HEK293 (cell line): ENCODE measurements around the gene PER1.

Source experiments
- CTCF ChIA-PET: fragments of 350-600 bp; formaldehyde crosslinking; extraction: SDS; loops from one replicate; lab custom pipeline; 2021; ENCODE audit warnings: antibody characterized with exemption; lab: Yijun Ruan, JAX
- POLR2A ChIA-PET: fragments of 300-600 bp; formaldehyde crosslinking; extraction: SDS; loops from one replicate; lab custom pipeline; 2020; ENCODE audit warnings: antibody characterized with exemption, inconsistent platforms; lab: Yijun Ruan, JAX
- H3K27ac ChIP-seq: fragments of 200-500 bp; sonication (Bioruptor generic); 2 replicates; pipeline ENCODE4 v1.5.1; 2014; ENCODE audit warnings: low read depth, low read length, control low read depth, inconsistent platforms; ENCODE audit errors: extremely low read depth
- H3K36me3 ChIP-seq, 2 experiments: fragments of 200-500 bp in 1 of 2; sonication (Bioruptor generic) in 1 of 2; 1 replicate in 1 of 2; 2 replicates in 1 of 2; pipeline ENCODE4 v1.5.1; 2014 to 2017; ENCODE audit warnings: inconsistent platforms in 2 of 2, low read length in 2 of 2; ENCODE audit not compliant: control insufficient read depth in 2 of 2, insufficient read depth in 1 of 2
- H3K4me1 ChIP-seq: fragments of 200-500 bp; sonication (Bioruptor generic); 2 replicates; pipeline ENCODE4 v1.5.1; 2014; ENCODE audit warnings: mild to moderate bottlenecking, low read length, inconsistent platforms; ENCODE audit not compliant: control insufficient read depth, insufficient read depth
- H3K4me3 ChIP-seq: 2 replicates; pipeline ENCODE4 v1.5.1; 2011; ENCODE audit warnings: low read depth, mild to moderate bottlenecking, control low read depth, low read length, moderate library complexity
- H3K9me3 ChIP-seq: fragments of 200-500 bp; sonication (Bioruptor generic); 2 replicates; pipeline ENCODE4 v1.5.1; 2014; ENCODE audit warnings: low read depth, low read length, inconsistent platforms; ENCODE audit not compliant: control insufficient read depth, insufficient read depth
- EGR2 ChIP-seq: fragments of 450-650 bp; formaldehyde crosslinking; IDR thresholded peaks from 2 replicates; pipeline ENCODE4 v1.5.1; 2016; ENCODE audit warnings: low read depth, missing biosample characterization, missing genetic modification characterization
- GFI1B ChIP-seq: fragments of 450-650 bp; formaldehyde crosslinking; IDR thresholded peaks from 2 replicates; pipeline ENCODE4 v1.5.1; 2016; ENCODE audit warnings: missing biosample characterization, missing genetic modification characterization
- GLI4 ChIP-seq: fragments of 450-650 bp; formaldehyde crosslinking; IDR thresholded peaks from 2 replicates; pipeline ENCODE4 v1.5.1; 2016; ENCODE audit warnings: missing biosample characterization, missing genetic modification characterization
- KLF1 ChIP-seq: fragments of 450-650 bp; formaldehyde crosslinking; IDR thresholded peaks from 2 replicates; pipeline ENCODE4 v1.5.1; 2016; ENCODE audit warnings: missing biosample characterization, missing genetic modification characterization
- REST ChIP-seq: fragments of 450-650 bp; formaldehyde crosslinking; IDR thresholded peaks from 2 replicates; pipeline ENCODE4 v1.5.1; 2016; ENCODE audit warnings: missing biosample characterization, missing genetic modification characterization
- TRIM28 ChIP-seq: IDR thresholded peaks from 2 replicates; pipeline ENCODE4 v1.6.1; 2011; ENCODE audit warnings: low read length, control low read depth, borderline replicate concordance
- TSHZ1 ChIP-seq: fragments of 450-650 bp; formaldehyde crosslinking; IDR thresholded peaks from 2 replicates; pipeline ENCODE4 v1.5.1; 2016; ENCODE audit warnings: missing biosample characterization, missing genetic modification characterization, borderline replicate concordance
- YY1 ChIP-seq: fragments of 450-650 bp; formaldehyde crosslinking; IDR thresholded peaks from 2 replicates; pipeline ENCODE4 v1.5.1; 2018; ENCODE audit warnings: missing biosample characterization, missing genetic modification characterization
- ZBTB49 ChIP-seq: fragments of 450-650 bp; formaldehyde crosslinking; IDR thresholded peaks from 2 replicates; pipeline ENCODE4 v1.5.1; 2016; ENCODE audit warnings: missing biosample characterization, missing genetic modification characterization, low read depth
- ZFP3 ChIP-seq: fragments of 450-650 bp; formaldehyde crosslinking; IDR thresholded peaks from 2 replicates; pipeline ENCODE4 v1.5.1; 2016; ENCODE audit warnings: low read depth, missing biosample characterization, missing genetic modification characterization
- ZNF19 ChIP-seq: fragments of 450-650 bp; formaldehyde crosslinking; IDR thresholded peaks from 2 replicates; pipeline ENCODE4; 2016; ENCODE audit warnings: missing biosample characterization, missing genetic modification characterization, low read depth
- ZNF221 ChIP-seq: fragments of 450-650 bp; formaldehyde crosslinking; IDR thresholded peaks from 2 replicates; pipeline ENCODE4 v1.5.1; 2017; ENCODE audit warnings: missing biosample characterization, missing genetic modification characterization, borderline replicate concordance
- ZNF292 ChIP-seq: fragments of 450-650 bp; formaldehyde crosslinking; IDR thresholded peaks from 2 replicates; pipeline ENCODE4 v1.5.1; 2016; ENCODE audit warnings: low read depth, missing biosample characterization, missing genetic modification characterization, borderline replicate concordance
- ZNF398 ChIP-seq: fragments of 450-650 bp; formaldehyde crosslinking; IDR thresholded peaks from 2 replicates; pipeline ENCODE4 v1.5.1; 2017; ENCODE audit warnings: missing biosample characterization, missing genetic modification characterization
- ZNF473 ChIP-seq: fragments of 450-650 bp; formaldehyde crosslinking; IDR thresholded peaks from 2 replicates; pipeline ENCODE4 v1.5.1; 2017; ENCODE audit warnings: missing biosample characterization, missing genetic modification characterization
- ZNF488 ChIP-seq: fragments of 450-650 bp; formaldehyde crosslinking; IDR thresholded peaks from 2 replicates; pipeline ENCODE4 v1.5.1; 2016; ENCODE audit warnings: missing biosample characterization, missing genetic modification characterization
- ZNF660 ChIP-seq: fragments of 450-650 bp; IDR thresholded peaks from 2 replicates; pipeline ENCODE4 v1.5.1; 2018; ENCODE audit warnings: missing biosample characterization, mild to moderate bottlenecking, missing genetic modification characterization
- ZNF670 ChIP-seq: fragments of 450-650 bp; formaldehyde crosslinking; IDR thresholded peaks from 2 replicates; pipeline ENCODE4 v1.5.1; 2016; ENCODE audit warnings: missing biosample characterization, missing genetic modification characterization, low read depth
- ZNF785 ChIP-seq: fragments of 450-650 bp; formaldehyde crosslinking; IDR thresholded peaks from 2 replicates; pipeline ENCODE4 v1.5.1; 2016; ENCODE audit warnings: missing biosample characterization, missing genetic modification characterization

PER1 gene

GRCh38 chr17:8117367-8117979 lies 34.7 kb downstream of the PER1 start:
- POLR2A ChIA-PET = interaction anchor here (3.5 kb wide), 1 partner anchor 105 kb away, joined by 32 read pairs; no protein-coding TSS in a partner anchor
- TF ChIP-seq EGR2 = no peak
- TF ChIP-seq ZNF19 (tag by site-specific recombination) = no peak
- TF ChIP-seq GFI1B (tag by site-specific recombination) = no peak
- no peak for TF ChIP-seq YY1 (tag by site-specific recombination)
- TF ChIP-seq ZFP3 (tag by site-specific recombination) = no peak
- TF ChIP-seq ZNF292 (tag by site-specific recombination) = no peak
- no peak for TF ChIP-seq ZNF488 (tag by site-specific recombination)
- TF ChIP-seq GLI4 (tag by site-specific recombination) = no peak
- no peak for TF ChIP-seq TSHZ1 (tag by site-specific recombination)
- no peak for TF ChIP-seq ZNF221
- no peak for TF ChIP-seq TRIM28
- TF ChIP-seq ZNF398 = no peak
- no peak for TF ChIP-seq ZNF473 (tag by site-specific recombination)
- TF ChIP-seq ZNF670 = no peak
- TF ChIP-seq ZNF785 (tag by site-specific recombination) = no peak
- TF ChIP-seq, all 188 proteins: peak for 0
- Histone ChIP-seq H3K9me3 (no peaks in the 10 kb centered on the region), H3K4me3 (peak overlapping the region; percentile 48), H3K27ac (no peak overlapping the region; the same call in 1 of the 2 replicates), H3K4me1 (no peaks in the 10 kb centered on the region; the same call in 1 of the 2 replicates), H3K36me3 (no peaks in the 10 kb centered on the region)
- CTCF ChIA-PET = interaction anchor here (0.8 to 3.5 kb wide), 18 partner anchors 9 to 109 kb away, joined by 3 to 81 read pairs (median 16); partner anchors contain the start of gene ALOX12B

- no peak for TF ChIP-seq KLF1 (tag by site-specific recombination)
- no peak for TF ChIP-seq ZNF660 (tag by site-specific recombination)
- no peak for TF ChIP-seq REST (tag by site-specific recombination)
- TF ChIP-seq ZBTB49 (tag by site-specific recombination) = no peak
- H3K36me3 ChIP-seq = no peaks in the 10 kb centered on the region
- ChIA-PET CTCF (interaction anchor here (0.6 to 3.5 kb wide), 10 partner anchors 8 to 129 kb away, joined by 3 to 41 read pairs (median 7); no protein-coding TSS in a partner anchor), POLR2A (no interaction called here)
- H3K9me3 ChIP-seq = no peaks in the 10 kb centered on the region
- H3K27ac ChIP-seq = no peak overlapping the region
- no peak overlapping the region for H3K4me3 ChIP-seq
- H3K4me1 ChIP-seq = no peaks in the 10 kb centered on the region; the same call in 1 of the 2 replicates
These were observed 35.4 kb downstream of the PER1 start for GRCh38 chr17:8116776-8117175.
